MM.1S (cell line): ENCODE results near the gene DMKN.

Experiments
- DNase-seq: peaks from one replicate; pipeline ENCODE4 v3.0.0-alpha.2; 2015
- H2AFZ ChIP-seq: fragments of 300-600 bp; sonication (generic); 2 replicates; pipeline ENCODE4 v1.6.0; 2016; ENCODE audit warnings: antibody characterized with exemption, low read length
- H3F3A ChIP-seq: fragments of 300-600 bp; sonication (generic); 2 replicates; pipeline ENCODE4 v1.6.1; 2016; ENCODE audit warnings: mild to moderate bottlenecking, antibody characterized with exemption, low read length, moderate library complexity, mixed read lengths; ENCODE audit not compliant: insufficient read depth
- H3K27ac ChIP-seq: fragments of 300-600 bp; sonication (generic); 2 replicates; pipeline ENCODE4 v1.5.1; 2016; ENCODE audit warnings: mild to moderate bottlenecking, low read length
- H3K27me3 ChIP-seq: fragments of 300-600 bp; sonication (generic); replicated peaks from 2 replicates; pipeline ENCODE4 v1.6.0; 2016; ENCODE audit warnings: low read length; ENCODE audit not compliant: insufficient read depth
- H3K36me3 ChIP-seq: fragments of 300-600 bp; sonication (generic); replicated peaks from 2 replicates; pipeline ENCODE4 v1.6.1; 2016; ENCODE audit warnings: mild to moderate bottlenecking, low read length, mixed read lengths; ENCODE audit not compliant: insufficient read depth
- H3K4me1 ChIP-seq: fragments of 300-600 bp; sonication (generic); 2 replicates; pipeline ENCODE4 v1.6.1; 2016; ENCODE audit warnings: low read length, mixed read lengths
- H3K4me2 ChIP-seq: fragments of 300-600 bp; sonication (generic); 2 replicates; pipeline ENCODE4 v1.6.0; 2016; ENCODE audit warnings: low read depth, low read length
- H3K4me3 ChIP-seq: fragments of 300-600 bp; sonication (generic); 2 replicates; pipeline ENCODE4 v1.5.1; 2016; ENCODE audit warnings: low read length, mixed read lengths
- H3K79me2 ChIP-seq: fragments of 300-600 bp; sonication (generic); 2 replicates; pipeline ENCODE4 v1.6.1; 2016; ENCODE audit warnings: mixed run types, low read length, mixed read lengths
- H3K9ac ChIP-seq: fragments of 300-600 bp; sonication (generic); 2 replicates; pipeline ENCODE4 v1.6.1; 2016; ENCODE audit warnings: low read length, mixed read lengths
- H3K9me2 ChIP-seq: fragments of 300-600 bp; sonication (generic); replicated peaks from 2 replicates; pipeline ENCODE4 v1.6.1; 2016; ENCODE audit warnings: mild to moderate bottlenecking, low read length, mixed read lengths; ENCODE audit not compliant: insufficient read depth
- H3K9me3 ChIP-seq: fragments of 300-600 bp; sonication (generic); replicated peaks from 2 replicates; pipeline ENCODE4 v1.6.1; 2016; ENCODE audit warnings: mild to moderate bottlenecking, low read length, mixed read lengths; ENCODE audit not compliant: insufficient read depth
- H4K20me1 ChIP-seq: fragments of 300-600 bp; sonication (generic); 2 replicates; pipeline ENCODE4 v1.6.1; 2016; ENCODE audit warnings: mild to moderate bottlenecking, low read length, moderate library complexity, mixed read lengths; ENCODE audit not compliant: insufficient read depth
- EZH2 ChIP-seq: fragments of 300-600 bp; sonication (generic); optimal IDR thresholded peaks from 2 replicates; pipeline ENCODE3; 2017; ENCODE audit warnings: low read depth, mild to moderate bottlenecking, antibody characterized with exemption, low read length, mixed read lengths
- EZH2phosphoT487 ChIP-seq: fragments of 300-600 bp; sonication (generic); IDR thresholded peaks from 2 replicates; pipeline ENCODE4 v1.6.1; 2018; ENCODE audit warnings: antibody characterized with exemption, low read length
- TF ChIP-seq, protein P1 (sequence below): fragments of 300-600 bp; sonication (generic); IDR thresholded peaks from 2 replicates; pipeline ENCODE4 v1.5.1; 2016; ENCODE audit warnings: antibody characterized with exemption, low read length, mixed read lengths

The DMKN gene

DNA sequence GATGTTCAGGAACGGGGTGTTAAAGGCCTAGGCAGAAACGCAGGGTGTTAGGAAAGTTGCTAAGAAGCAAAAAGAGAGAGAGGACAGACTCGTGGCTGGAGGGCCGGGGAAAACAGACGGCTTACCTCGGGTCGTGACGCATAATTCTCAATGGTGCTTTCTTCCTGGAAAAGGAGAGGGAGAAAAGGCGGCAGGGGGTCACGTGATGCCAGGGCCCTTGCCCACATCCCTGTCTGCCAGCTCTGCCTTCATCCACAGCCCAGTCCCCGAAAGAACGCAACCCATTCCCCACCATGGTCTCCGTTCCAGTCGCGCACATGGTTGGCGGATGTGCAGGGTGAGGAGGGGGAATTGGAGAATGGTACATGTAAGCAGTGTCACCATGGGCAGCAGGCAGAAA is 24.8 kb downstream of the DMKN start:
- TF ChIP-seq EZH2phosphoT487 (no peak), EZH2 (no peak)
- TF ChIP-seq, protein P1, sequence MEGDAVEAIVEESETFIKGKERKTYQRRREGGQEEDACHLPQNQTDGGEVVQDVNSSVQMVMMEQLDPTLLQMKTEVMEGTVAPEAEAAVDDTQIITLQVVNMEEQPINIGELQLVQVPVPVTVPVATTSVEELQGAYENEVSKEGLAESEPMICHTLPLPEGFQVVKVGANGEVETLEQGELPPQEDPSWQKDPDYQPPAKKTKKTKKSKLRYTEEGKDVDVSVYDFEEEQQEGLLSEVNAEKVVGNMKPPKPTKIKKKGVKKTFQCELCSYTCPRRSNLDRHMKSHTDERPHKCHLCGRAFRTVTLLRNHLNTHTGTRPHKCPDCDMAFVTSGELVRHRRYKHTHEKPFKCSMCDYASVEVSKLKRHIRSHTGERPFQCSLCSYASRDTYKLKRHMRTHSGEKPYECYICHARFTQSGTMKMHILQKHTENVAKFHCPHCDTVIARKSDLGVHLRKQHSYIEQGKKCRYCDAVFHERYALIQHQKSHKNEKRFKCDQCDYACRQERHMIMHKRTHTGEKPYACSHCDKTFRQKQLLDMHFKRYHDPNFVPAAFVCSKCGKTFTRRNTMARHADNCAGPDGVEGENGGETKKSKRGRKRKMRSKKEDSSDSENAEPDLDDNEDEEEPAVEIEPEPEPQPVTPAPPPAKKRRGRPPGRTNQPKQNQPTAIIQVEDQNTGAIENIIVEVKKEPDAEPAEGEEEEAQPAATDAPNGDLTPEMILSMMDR, result no peak
- H3K79me2 ChIP-seq, result no peaks in the 10 kb centered on the region

DNA sequence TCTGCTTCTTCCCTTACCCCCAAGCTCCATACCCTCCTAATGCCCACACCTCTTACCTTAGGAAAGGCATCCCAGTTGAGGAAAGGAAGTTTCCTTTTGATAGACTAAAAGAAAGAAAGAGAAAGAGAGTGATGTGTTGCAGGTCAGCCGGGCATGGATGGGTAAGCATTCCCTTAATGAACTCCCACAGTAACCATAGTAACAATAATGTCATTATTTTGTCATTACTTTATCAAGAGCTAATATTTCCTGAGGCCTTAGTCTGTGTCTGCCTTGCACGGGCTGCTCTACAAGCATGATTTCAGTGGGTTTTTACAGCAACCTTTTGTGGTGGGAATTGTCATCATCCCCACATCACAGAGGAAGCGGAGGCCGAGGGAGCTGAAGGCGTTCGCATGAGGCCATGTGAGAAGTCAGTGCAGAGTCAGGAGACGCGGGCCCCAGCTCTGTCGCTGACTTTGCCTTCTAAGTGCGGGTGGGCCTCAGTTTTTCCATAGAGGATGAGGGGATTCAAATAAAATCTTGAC is 25.7 kb downstream of the DMKN start:
- no peaks in the 10 kb centered on the region for H3K9me2 ChIP-seq
- H3K79me2 ChIP-seq, result no peaks in the 10 kb centered on the region
- H3K9me3 ChIP-seq, result no peaks in the 10 kb centered on the region
- no peak overlapping the region for H3K9ac ChIP-seq
- TF ChIP-seq EZH2, result no peak
- TF ChIP-seq, protein P1, result no peak
- no peak for TF ChIP-seq EZH2phosphoT487
- H3K4me3 ChIP-seq, result no peak overlapping the region
- H4K20me1 ChIP-seq, result no peaks in the 10 kb centered on the region
- no peaks in the 10 kb centered on the region for H3K4me1 ChIP-seq
- no peak overlapping the region for H2AFZ ChIP-seq
- no peak for DNase-seq
- no peak overlapping the region for H3K4me2 ChIP-seq
- no peaks in the 10 kb centered on the region for H3F3A ChIP-seq
- no peaks in the 10 kb centered on the region for H3K36me3 ChIP-seq
- peaks cover 92% of the 10 kb centered on the region for H3K27me3 ChIP-seq
- no peak overlapping the region for H3K27ac ChIP-seq

More for the DNA sequence above, 24.8 kb downstream of the DMKN start:
- no peaks in the 10 kb centered on the region for H4K20me1 ChIP-seq
- H3K4me1 ChIP-seq, result no peaks in the 10 kb centered on the region
- H3K9me2 ChIP-seq, result no peaks in the 10 kb centered on the region
- peaks cover 92% of the 10 kb centered on the region for H3K27me3 ChIP-seq
- no peak overlapping the region for H3K9ac ChIP-seq
- H3K36me3 ChIP-seq, result no peaks in the 10 kb centered on the region
- H3K4me2 ChIP-seq, result no peak overlapping the region
- H3F3A ChIP-seq, result no peaks in the 10 kb centered on the region
- no peaks in the 10 kb centered on the region for H3K9me3 ChIP-seq
- no peak for DNase-seq
- H2AFZ ChIP-seq, result no peak overlapping the region
- H3K4me3 ChIP-seq, result no peak overlapping the region
- H3K27ac ChIP-seq, result no peak overlapping the region

DNA sequence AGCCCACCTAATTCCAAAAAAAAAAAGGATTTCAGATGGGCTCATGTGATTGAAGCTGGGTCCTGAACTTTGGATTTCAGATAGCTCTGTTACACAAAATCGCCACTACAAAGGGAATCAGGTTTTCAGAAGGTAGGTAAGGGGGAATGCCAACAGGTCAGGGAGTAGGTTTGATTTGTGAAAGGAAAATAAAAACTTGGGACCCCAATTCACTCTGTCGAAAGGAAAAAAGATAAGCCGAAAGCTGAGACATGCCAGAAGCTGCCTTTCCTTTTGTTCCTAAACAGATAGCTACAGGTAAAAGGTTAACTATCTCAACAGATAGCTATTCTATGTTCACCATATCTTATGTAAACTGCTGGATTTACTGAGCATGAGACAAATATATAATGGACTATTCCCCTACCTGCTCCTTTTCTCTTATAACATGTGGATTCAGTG is 27.2 kb downstream of the DMKN start:
- H3K9me3 ChIP-seq, result no peaks in the 10 kb centered on the region
- H3K9ac ChIP-seq, result no peak overlapping the region
- H4K20me1 ChIP-seq, result no peaks in the 10 kb centered on the region
- no peak for DNase-seq
- H3K4me2 ChIP-seq, result no peak overlapping the region
- H3K27ac ChIP-seq, result no peak overlapping the region
- TF ChIP-seq, protein P1, result no peak
- no peak for TF ChIP-seq EZH2
- TF ChIP-seq EZH2phosphoT487, result no peak
- H3K36me3 ChIP-seq, result no peaks in the 10 kb centered on the region
- no peaks in the 10 kb centered on the region for H3K79me2 ChIP-seq
- peaks cover 78% of the 10 kb centered on the region for H3K27me3 ChIP-seq
- H2AFZ ChIP-seq, result no peak overlapping the region
- H3K9me2 ChIP-seq, result no peaks in the 10 kb centered on the region
- H3F3A ChIP-seq, result no peaks in the 10 kb centered on the region
- no peaks in the 10 kb centered on the region for H3K4me1 ChIP-seq
- H3K4me3 ChIP-seq, result no peak overlapping the region
